NCI-H128 (cell line): ENCODE measurements around the gene TLR8.

Experiments
- DNase-seq: peaks from one replicate; lab custom pipeline; 2025; ENCODE audit not compliant: unreplicated experiment; lab: John Stamatoyannopoulos, UW

The TLR8 gene

GRCh38 chrX:12965131-12965940 is 58.9 kb downstream of the TLR8 start:
- DNase-seq, result no peak

DNA sequence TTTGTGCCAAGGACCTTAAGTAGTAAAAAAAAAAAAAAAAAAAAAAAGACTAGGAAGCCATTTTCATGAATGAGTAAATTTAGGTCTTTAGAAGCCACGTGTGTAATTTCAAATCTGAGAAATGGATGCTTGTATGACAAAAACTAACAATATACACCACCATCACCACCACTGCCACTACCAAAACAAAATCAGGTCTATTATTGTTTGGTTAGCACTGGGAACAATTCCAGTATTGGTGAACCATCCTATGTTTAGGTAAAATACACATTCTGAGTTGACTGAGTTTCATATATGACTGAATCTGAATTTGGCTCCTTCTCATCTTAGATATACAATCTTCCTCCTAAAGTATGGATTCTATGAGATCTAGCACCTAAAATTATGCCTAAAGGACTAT is 59.7 kb downstream of the TLR8 start:
- no peak for DNase-seq

GRCh38 chrX:12967711-12968465 is 61.5 kb downstream of the TLR8 start:
- DNase-seq, result no peak

GRCh38 chrX:12970691-12971202 is 64.3 kb downstream of the TLR8 start:
- no peak for DNase-seq

DNA sequence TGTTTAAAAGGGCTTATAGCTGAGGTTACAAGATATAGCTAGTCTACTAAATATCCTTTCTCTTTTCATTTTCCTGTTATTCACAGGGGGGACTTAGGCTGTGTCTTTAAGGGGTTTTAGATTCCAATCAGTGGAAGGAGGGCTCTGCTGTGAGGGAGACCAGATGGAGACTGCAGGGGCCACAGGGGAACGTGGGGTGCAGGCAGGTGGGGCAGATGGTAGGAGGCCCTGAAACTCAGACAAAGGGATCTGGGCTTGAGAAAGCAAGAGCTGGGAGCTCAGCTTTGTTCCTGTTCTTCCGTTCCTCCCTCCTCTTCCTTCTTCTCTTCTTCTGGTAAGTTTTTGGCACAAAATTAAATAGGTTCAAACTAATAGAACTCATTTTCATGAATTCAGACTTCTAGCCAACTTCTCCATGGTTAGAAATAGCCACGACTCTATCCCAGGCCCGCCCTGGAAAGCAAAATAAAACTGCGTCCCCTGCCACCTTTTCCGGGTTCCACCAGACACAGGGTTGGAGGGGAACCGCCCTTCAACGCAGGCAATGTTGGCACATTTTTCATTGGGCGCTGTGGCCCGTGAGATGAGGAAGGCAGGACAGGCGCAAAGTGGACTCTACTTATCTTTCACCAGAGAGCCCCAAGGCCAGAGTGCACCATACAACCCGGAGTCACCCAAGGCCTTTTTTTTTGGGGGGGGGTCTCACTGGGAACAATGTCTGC is 65.0 kb downstream of the TLR8 start:
- DNase-seq, result no peak

DNA sequence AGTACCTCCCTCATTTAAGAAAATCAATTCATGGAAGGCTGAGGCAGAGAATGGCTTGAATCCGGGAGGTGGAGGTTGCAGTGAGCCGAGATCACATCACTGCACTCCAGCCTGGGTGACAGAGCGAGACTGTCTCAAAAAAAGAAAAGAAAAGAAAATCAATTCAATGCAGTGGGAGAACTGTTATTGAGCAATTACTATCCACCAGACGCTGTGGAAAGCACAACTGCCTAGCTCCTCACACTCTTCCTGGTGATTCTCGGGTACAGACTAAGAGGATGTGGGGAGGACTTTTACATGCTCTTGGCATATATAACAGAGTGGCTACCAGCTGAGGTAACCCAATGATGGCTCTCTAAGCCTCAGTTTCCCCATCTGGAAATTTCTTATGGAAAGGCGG is 65.8 kb downstream of the TLR8 start:
- DNase-seq, result no peak
